SIG-M5 treated with dmso at 0.1 percent for 504 hours (cell line): ENCODE results near the gene KRTAP5-10.
"Not testable (repeated sequence)": the region's sequence is repeated elsewhere in the genome, so short reads cannot be mapped to it uniquely, and the experiment has no call there.

Experiments
- DNase-seq: peaks from one replicate; lab custom pipeline; 2025; ENCODE audit not compliant: unreplicated experiment; lab: John Stamatoyannopoulos, UW

KRTAP5-10 gene, protein sequence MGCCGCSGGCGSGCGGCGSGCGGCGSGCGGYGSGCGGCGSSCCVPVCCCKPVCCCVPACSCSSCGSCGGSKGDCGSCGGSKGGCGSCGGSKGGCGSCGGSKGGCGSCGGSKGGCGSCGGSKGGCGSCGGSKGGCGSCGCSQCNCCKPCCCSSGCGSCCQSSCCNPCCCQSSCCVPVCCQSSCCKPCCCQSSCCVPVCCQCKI

DNA sequence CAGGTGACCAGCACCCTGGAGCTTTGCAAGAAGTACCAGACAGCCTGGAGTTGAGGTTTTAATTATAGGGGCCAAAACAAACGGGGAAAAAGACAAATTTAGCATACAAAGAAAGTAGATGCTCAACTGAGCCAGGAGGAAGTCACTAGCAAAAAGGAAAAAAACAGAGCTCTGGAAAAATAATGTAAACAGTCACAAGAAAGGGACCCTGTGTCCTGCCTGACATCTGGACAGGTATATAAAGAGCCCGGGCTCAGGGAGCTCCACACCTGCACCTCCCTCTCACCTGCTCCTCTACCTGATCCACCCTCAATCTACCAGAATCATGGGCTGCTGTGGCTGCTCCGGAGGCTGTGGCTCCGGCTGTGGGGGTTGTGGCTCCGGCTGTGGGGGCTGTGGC is at the start of gene KRTAP5-10:
TSS of gene KRTAP5-10 (plus strand) at position 301 of the 400 bp plus-strand sequence. CDS start at position 326, 25 bp downstream.
- DNase-seq: no peak

DNA sequence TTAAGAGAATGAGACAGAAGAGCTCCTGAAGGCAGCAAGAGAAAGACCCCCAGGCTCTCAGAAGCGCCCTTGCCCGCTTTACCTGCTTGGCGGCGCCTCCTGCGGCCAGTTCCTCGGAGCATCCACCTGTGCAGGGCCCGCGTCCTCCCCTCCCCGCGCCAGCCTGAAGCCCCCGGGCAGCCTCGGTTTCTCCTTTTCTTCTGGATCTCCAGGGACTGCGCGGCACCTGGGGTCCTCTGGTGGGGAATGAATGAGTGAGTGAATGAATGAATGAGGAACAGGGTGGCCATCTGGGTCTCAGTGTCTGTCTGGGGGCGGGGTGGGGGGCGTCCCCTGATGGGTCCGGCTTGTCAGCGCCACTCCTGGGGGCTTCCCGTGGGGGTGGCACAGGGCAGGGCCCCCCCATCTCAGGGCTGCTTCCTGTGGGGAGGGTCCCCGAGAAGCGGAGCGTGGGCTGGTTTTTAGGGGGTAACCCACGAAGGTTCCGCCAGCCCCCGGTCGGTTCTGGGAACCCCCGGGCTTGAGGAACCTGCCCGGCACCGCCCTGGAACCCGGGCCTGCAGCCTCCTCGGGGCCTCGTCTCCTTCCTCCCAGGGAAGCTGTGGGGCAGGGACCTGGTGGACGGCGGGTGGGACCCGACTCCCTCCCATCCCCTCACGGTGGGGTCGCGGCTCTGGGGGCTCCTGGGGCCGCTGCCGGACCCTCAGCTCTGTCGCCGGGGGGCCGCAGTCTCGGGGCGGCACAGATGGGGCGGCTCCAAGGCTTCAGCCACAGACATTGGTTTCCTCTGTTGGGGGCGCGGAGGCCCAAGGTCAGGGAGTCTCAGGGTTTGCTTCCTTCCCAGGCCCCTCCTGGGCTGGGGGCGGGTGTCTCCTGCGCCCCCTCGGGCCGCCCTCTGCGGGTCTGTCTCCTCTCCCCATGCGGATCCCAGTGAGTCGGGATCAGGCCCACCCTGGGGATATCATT is 46.6 kb upstream of the KRTAP5-10 start:
- DNase-seq: no peak

DNA sequence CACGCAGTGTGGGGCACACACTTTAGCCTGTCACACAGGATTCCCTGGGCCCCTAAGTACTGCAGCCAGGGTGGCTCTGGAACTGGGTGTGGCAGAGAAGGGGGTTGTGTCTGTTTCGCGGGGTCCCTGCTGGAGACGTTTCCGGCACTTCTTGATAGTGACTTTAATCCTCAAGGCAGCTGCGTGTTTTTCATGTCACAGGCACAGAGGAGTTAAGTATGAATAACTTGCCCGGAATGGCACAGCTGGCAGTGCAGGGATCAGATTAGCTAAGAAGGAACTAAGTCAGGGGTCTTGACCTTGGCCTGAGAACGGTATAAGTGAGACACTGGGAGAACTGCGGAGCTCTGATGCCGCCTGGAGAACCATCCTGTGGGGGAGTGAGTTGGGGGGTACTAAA is 45.8 kb upstream of the KRTAP5-10 start:
- DNase-seq: no peak

DNA sequence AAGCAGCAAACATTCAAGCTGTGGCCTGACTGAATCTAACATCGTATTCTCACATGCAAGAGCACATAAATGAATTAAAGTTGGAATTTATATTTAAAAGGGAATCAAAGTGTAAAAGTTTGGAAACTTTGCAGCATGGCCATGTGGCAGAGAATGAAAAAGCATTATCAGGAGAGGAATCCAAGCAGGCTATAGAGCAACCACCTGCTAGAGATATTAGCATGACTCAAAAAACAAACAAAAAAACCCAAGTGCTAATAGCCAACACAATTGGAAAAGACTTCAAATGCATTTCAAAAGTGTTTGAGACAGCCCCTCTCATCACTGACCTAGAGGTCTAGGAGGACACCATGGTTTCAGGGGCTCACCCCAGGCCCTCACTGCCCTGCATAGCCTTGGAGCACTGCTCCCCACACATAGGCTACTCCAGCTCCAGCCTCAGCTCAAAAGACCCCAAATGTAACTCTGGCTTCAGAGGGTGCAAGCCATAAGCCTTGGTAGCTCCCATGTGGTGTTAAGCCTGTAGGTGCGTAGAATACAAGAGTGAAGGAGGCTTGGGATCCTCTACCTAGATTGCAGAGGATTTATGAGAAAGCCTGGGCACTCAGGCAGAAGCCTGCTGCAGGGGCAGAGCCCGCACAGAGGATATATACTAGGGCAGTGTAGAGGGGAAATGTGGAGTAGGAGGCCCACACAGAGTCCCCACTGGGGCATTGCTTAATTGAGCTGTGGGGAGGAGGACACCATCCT is 40.0 kb upstream of the KRTAP5-10 start:
- DNase-seq: no peak

DNA sequence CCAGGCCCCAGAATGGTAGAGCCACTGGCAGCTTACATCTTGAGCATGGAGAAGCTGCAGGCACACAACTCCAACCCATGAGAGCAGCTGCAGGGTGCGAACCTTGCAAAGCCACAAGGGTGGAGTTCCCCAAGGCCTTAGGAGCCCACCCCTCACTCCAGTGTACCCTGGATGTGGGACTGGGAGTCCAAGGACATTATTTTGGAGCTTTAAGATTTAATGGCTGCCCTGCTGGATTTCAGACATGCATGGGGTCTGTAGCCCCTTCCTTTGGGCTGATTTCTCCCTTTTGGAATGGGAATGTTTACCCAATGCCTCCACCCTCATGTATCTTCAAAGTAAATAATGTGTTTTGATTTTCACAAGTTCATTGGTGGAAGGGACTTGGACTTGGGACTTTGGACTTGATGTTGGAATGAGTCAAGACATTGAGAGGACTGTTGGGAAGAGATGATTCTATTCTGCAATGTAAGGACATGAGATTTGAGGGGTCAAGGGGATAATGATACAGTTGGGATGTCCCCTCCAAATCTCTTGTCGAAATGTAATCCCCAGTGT is 39.3 kb upstream of the KRTAP5-10 start:
- DNase-seq: no peak

DNA sequence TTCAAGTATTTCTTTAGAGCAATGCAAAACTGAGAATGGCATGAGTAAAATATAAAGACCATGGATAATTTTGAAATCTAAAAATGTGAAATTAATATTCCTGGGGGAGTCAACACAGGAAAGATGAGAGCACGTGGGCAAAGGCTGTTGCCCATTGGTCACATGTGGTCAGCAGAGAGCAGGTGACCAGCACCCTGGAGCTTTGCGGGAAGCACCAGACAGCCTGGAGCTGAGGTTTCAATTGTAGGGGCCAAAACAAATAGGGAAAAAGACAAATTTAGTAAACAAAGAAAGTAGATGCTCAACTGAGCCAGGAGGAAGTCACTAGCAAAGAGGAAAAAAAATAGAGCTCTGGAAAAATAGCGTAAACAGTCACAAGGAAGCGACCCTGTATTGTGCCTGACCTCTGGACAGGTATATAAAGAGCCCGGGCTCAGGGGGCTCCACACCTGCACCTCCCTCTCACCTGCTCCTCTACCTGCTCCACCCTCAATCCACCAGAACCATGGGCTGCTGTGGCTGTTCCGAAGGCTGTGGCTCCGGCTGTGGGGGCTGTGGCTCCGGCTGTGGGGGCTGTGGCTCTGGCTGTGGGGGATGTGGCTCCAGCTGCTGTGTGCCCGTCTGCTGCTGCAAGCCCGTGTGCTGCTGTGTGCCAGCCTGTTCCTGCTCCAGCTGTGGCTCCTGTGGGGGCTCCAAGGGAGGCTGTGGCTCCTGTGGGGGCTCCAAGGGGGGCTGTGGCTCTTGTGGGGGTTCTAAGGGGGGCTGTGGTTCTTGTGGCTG is 38.4 kb upstream of the KRTAP5-10 start, which contains the start of gene KRTAP5-7:
TSS of gene KRTAP5-7 (plus strand) at position 472 of the 780 bp plus-strand sequence. CDS start at position 506, 34 bp downstream.
- not testable (repeated sequence) for DNase-seq

DNA sequence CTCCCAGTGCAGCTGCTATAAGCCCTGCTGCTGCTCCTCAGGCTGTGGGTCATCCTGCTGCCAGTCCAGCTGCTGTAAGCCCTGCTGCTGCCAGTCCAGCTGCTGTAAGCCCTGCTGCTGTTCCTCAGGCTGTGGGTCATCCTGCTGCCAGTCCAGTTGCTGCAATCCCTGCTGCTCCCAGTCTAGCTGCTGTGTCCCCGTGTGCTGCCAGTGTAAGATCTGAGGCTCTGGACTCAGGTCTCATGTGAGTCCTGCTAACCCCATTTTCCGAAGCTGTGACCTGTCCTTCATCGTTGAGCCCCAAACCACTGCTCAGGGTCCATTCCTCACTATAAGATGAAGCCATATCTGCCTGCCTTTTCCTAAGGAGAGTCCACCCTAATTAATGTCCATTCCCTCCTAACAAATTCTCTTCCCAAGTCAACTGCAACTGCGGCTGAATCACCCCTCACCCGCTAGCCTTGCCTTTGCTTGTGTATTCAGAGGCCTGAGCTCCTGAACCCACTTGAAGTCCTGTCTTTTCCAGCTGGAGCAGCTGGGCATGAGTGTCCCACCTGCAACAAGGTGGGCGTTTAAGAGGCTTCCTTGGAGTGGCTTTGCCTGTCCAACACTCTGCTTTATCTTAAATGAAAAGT is 37.7 kb upstream of the KRTAP5-10 start:
- no peak for DNase-seq

DNA sequence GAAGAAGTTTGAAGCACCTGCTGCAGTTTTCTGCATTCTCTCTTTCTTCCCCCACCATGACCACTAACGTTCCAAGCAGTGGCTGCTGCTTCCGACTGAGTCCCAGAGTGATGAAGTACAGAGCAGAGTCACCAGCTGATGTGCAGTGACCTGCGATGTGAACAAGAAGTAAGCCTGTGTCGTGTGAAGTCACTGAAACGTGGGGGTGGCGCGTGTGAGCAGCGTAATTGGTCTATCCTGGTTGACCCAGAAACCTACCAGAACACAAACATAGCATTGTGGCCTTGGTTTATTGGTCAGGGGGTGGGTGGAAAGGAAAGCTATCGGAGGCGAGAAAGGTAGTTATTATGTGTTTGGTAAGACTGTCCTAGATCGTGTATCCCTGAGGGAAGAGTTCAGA is 34.8 kb upstream of the KRTAP5-10 start:
- no peak for DNase-seq

DNA sequence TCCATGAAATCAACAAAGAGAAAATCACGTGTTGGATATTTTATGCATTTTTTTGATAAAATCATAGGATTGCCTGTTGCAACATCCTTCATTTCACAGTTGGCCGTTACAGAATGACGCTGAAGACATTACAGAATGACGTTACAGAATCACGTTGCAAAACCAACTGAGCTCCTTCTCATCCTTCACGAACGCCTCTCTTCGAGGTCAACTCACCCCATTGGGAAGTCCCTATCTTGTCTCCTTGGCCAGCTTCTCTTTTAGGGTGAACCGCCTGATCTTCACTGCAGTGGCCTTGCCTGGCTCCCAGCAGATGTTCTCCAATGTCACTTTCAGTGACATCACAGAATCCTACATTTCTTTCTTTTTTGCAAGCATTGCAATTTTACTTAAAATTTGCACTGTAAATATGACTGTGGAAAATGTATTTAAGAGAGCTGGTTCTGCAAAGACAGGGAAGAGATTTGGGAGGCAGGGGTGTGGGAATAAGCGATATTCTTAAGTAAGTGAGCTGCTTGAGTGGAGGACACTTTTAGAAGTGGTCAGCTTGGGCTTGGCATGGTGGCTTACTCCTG is 33.2 kb upstream of the KRTAP5-10 start:
- no peak for DNase-seq

DNA sequence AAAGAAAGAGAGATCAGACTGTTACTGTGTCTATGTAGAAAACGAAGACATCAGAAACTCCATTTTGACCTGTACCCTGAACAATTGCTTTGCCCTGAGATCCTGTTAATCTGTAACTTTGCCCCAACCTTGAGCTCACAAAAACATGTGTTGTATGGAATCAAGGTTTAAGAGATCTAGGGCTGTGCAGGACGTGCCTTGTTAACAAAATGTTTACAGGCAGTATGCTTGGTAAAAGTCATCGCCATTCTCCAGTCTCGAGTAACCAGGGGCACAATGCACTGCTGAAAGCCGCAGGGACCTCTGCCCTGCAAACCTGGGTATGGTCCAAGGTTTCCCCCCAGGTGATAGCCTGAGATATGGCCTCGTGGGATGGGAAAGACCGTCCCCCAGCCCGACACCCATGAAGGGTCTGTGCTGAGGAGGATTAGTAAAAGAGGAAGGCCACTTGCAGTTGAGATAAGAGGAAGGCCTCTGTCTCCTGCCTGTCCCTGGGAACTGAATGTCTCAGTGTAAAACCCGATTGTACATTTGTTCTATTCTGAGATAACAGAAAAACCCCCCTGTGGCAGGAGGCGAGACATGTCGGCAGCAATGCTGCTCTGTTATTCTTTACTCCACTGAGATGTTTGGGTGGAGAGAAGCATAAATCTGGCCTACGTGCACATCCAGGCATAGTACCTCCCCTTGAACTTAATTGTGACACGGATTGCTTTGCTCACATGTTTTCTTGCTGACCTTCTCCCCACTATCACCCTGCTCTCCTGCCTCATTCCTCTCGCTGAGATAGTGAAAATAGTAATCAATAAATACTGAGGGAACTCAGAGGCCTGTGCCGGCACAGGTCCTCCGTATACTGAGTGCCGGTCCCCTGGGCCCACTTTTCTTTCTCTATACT is 30.4 kb upstream of the KRTAP5-10 start:
- not testable (repeated sequence) for DNase-seq

DNA sequence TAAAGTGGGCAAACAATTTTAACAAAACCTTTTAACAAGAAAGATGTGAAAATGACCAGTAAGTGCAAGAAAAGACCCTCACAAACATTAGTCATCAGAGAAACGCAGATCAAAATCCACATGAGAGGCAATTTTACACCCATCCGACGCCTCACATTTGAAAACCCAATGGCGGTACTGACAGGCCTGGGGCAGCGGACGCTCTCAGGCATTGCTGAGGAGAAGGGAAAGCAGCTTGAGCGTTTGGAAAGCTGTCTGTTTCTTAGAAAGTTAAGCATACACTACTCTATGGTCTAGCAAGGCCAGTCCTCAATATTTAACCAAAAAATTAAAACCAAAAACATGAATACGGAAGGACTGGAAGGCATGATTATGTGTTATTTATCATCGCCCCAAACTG is 29.5 kb upstream of the KRTAP5-10 start:
- no peak for DNase-seq

DNA sequence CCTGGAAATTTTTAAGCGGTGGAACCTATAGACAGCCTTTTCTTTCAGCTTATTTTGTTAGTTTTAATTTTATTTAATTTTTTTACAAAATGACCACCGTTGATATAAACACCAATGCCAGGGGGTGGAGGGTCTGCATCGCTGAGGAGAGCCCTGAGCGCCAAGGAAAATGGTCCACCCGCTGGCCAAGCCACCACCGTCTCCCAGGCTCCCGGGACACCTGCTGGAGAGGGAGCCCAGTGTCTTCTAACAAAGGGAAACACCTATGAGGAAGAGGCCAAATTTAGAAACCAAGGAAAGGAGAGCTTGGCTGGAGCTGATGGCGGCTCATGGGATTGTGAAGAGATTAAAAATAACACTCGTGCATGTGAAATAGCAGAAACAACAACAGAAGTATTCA is 27.8 kb upstream of the KRTAP5-10 start:
- DNase-seq: no peak

DNA sequence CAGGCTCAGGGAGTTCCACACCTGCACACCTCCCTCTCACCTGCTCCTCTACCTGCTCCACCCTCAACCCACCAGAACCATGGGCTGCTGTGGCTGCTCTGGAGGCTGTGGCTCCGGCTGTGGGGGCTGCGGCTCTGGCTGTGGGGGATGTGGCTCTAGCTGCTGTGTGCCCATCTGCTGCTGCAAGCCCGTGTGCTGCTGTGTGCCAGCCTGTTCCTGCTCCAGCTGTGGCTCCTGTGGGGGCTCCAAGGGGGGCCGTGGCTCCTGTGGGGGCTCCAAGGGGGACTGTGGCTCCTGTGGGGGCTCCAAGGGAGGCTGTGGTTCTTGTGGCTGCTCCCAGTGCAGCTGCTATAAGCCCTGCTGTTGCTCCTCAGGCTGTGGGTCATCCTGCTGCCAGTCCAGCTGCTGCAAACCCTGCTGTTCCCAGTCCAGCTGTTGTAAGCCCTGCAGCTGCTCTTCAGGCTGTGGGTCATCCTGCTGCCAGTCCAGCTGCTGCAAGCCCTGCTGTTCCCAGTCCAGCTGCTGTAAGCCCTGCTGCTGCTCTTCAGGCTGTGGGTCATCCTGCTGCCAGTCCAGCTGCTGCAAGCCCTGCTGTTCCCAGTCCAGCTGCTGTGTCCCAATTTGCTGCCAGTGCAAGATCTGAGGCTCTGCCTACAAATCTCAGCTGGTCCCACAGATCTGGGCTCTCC is 27.2 kb upstream of the KRTAP5-10 start, which contains the start of gene KRTAP5-8:
TSS of gene KRTAP5-8 (plus strand) at position 49 of the 689 bp plus-strand sequence. CDS start at position 80, 31 bp downstream.
- DNase-seq: not testable (repeated sequence)

DNA sequence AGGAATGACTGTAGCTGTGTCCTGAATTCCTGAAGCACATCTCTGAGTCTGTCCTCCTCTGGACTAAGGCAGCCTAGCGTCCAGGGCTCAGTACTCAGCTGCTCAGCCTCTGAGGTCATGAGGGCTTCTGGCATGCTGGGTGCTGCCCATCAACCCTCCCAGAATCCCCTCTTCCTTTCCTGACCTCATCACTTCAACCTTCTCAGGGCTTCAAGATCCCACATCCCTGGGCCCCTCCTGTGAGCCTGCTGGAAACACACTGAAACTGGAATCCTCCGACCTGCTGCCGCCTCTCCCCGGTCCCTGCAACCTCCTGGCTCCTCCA is 26.7 kb upstream of the KRTAP5-10 start:
- DNase-seq: no peak

DNA sequence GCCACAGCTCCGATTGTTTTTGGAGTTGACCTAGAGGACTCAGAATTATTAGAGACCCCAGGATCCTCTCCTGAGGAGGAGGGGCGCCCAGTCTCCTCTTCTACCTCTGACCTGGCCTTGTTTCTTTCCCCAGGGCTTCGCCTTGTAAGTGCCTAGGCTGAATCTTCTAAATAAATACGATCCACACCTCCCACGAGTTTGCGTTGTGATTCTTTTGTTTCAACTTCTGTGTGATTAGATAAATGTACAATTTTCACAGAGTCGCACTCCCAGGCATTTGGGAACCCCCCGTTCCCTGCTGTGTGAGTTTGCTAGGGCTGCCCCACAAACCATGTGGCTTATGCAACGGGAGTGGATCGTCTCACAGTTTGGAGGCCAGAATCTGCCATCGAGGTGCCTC is 26.3 kb upstream of the KRTAP5-10 start:
- DNase-seq: no peak

DNA sequence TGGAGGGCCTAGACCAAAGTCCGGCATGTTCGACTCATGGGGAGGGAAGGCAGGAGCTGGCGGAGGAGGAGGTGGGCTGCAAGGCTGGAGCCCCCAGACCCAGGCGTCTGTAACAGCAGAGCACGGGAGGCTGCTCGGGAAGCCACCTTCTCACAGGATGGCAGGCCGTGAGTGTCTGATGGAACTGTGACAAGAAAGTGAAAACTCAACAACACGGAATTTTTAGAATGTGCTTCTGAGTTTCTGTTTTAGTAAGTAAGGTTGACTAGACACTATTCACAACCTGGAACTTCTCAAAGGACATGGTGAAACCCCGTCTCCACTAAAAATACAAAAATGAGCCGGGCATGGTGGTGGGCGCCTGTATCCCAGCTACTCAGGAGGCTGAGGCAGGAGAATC is 25.4 kb upstream of the KRTAP5-10 start:
- DNase-seq: not testable (repeated sequence)

DNA sequence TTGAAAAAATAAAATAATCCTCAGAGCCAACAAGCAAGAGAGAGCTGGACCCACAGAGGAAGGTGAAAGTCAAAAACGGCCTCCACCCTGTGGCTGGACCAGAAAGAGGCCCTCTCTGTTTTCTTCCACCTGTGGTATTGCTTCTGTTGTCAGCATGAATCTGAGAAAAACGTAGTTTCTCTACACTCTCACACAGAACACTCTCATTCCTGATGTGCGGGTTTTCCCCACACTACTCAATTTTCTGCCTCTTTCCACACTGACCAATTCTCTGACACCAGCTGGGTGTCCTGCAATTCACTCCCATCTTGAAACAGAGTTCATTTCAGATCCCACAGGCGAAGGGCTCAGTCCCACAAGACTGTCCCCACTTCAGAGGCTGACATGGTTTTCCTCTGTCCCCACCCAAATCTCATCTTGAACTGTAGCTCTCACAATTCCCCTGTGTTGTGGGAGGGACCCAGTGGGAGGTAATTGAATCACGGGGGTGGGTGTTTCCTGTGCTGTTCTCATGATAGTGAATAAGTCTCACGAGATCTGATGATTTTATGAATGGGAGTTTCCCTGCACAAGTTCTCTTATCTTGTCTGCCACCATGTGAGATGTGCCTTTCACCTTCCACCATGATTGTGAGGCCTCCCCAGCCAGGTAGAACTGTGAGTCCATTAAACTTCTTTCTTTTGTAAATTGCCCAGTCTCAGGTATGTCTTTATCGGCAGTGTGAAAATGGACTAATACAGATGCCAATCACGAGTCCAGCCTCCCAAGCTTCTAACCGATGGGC is 24.6 kb upstream of the KRTAP5-10 start:
- DNase-seq: not testable (repeated sequence)
